Astrocyte (in vitro differentiated cells and primary cell): ENCODE results near the gene SHCBP1. TPM values are rescaled to one million over a fixed set of nuclear protein-coding genes. Genes with fewer than 3 reads are reported as not detected.
A peak's percentile ranks its signal among the peaks of the same experiment; 100 is the strongest.
"Not testable (repeated sequence)": the region's sequence is repeated elsewhere in the genome, so short reads cannot be mapped to it uniquely, and the experiment has no call there.

ENCODE experiments used
- DNase-seq: peaks from one replicate; pipeline ENCODE4 v3.0.0-alpha.2; 2010; ENCODE audit warnings: low read depth
- FAIRE-seq: peaks from 2 replicates; lab custom pipeline; 2011; peaks lifted over from hg19 to GRCh38; lab: Jason Lieb, UNC
- H2AFZ ChIP-seq: 2 replicates; pipeline ENCODE4 v1.6.0; 2012; ENCODE audit warnings: low read depth, low read length, inconsistent platforms
- H3K27ac ChIP-seq: 2 replicates; pipeline ENCODE4 v1.5.1; 2011; ENCODE audit warnings: low read depth, low read length, inconsistent platforms
- H3K27me3 ChIP-seq: 2 replicates; pipeline ENCODE4 v1.6.0; 2011; ENCODE audit warnings: low read length, inconsistent platforms; ENCODE audit not compliant: insufficient read depth
- H3K36me3 ChIP-seq: 2 replicates; pipeline ENCODE4 v1.5.1; 2011; ENCODE audit warnings: low read length, inconsistent platforms; ENCODE audit not compliant: insufficient read depth
- H3K4me1 ChIP-seq: 2 replicates; pipeline ENCODE4 v1.5.1; 2011; ENCODE audit warnings: low read length, inconsistent platforms; ENCODE audit not compliant: insufficient read depth
- H3K4me2 ChIP-seq: 2 replicates; pipeline ENCODE4 v1.6.0; 2012; ENCODE audit warnings: low read length, inconsistent platforms
- H3K4me3 ChIP-seq: 2 replicates; pipeline ENCODE4 v1.5.1; 2011; ENCODE audit warnings: low read depth, mild to moderate bottlenecking, low read length, inconsistent platforms; ENCODE audit not compliant: insufficient read depth
- H3K79me2 ChIP-seq: 2 replicates; pipeline ENCODE4 v1.6.0; 2012; ENCODE audit warnings: mild to moderate bottlenecking, low read length, inconsistent platforms; ENCODE audit not compliant: insufficient read depth
- H3K9ac ChIP-seq: 2 replicates; pipeline ENCODE4 v1.6.0; 2012; ENCODE audit warnings: mild to moderate bottlenecking, low read length, inconsistent platforms
- H3K9me3 ChIP-seq: 2 replicates; pipeline ENCODE4 v1.5.1; 2012; ENCODE audit warnings: low read depth, mild to moderate bottlenecking, low read length, inconsistent platforms; ENCODE audit not compliant: insufficient read depth
- H4K20me1 ChIP-seq: 2 replicates; pipeline ENCODE4 v1.6.0; 2012; ENCODE audit warnings: low read length, inconsistent platforms; ENCODE audit not compliant: insufficient read depth
- H3K27ac Mint-ChIP-seq: one replicate; pipeline ENCODE4 v1.8.0; 2021; ENCODE audit warnings: mild to moderate bottlenecking, mixed read lengths; ENCODE audit not compliant: unreplicated experiment
- H3K27me3 Mint-ChIP-seq: one replicate; pipeline ENCODE4 v1.8.0; 2021; ENCODE audit warnings: low read depth, mixed read lengths; ENCODE audit not compliant: unreplicated experiment
- H3K36me3 Mint-ChIP-seq: one replicate; pipeline ENCODE4 v1.8.0; 2021; ENCODE audit warnings: low read depth, mixed read lengths; ENCODE audit not compliant: unreplicated experiment
- H3K4me1 Mint-ChIP-seq: one replicate; pipeline ENCODE4 v1.8.0; 2021; ENCODE audit warnings: low read depth, mixed read lengths; ENCODE audit not compliant: unreplicated experiment
- H3K4me3 Mint-ChIP-seq: one replicate; pipeline ENCODE4 v1.8.0; 2021; ENCODE audit warnings: mild to moderate bottlenecking, moderate library complexity, mixed read lengths; ENCODE audit not compliant: unreplicated experiment
- H3K9me3 Mint-ChIP-seq: one replicate; pipeline ENCODE4 v1.8.0; 2021; ENCODE audit warnings: mild to moderate bottlenecking, mixed read lengths; ENCODE audit not compliant: unreplicated experiment
- CTCF ChIP-seq: IDR thresholded peaks from 2 replicates; pipeline ENCODE4 v1.5.1; 2011; ENCODE audit warnings: low read depth, mild to moderate bottlenecking, inconsistent platforms, low read length, moderate library complexity; ENCODE audit not compliant: insufficient read depth
- EZH2 ChIP-seq: IDR thresholded peaks from 2 replicates; pipeline ENCODE4 v1.6.1; 2012; ENCODE audit warnings: mild to moderate bottlenecking, low read length, inconsistent platforms; ENCODE audit not compliant: insufficient read depth
- total RNA-seq: library from RNA; stranded (reverse); gene quantifications from 2 replicates; pipeline ENCODE4 v1.2.1, GENCODE V29; 2021

The SHCBP1 gene
- total RNA-seq, 1 donor from 2014 or later: 3.4 TPM

GRCh38 chr16:46555951-46556350, 65.2 kb downstream of the SHCBP1 start:
- peaks cover 15% of the 10 kb centered on the region for H3K4me1 Mint-ChIP-seq
- no peak for DNase-seq
- TF ChIP-seq EZH2: no peak
- TF ChIP-seq CTCF: no peak
- H3K9me3 ChIP-seq: no peaks in the 10 kb centered on the region
- no peak overlapping the region for H3K9ac ChIP-seq
- H3K4me3 ChIP-seq: no peak overlapping the region
- no peak overlapping the region for H3K4me2 ChIP-seq
- H3K9me3 Mint-ChIP-seq: no peaks in the 10 kb centered on the region
- FAIRE-seq: peak; percentile 23
- no peaks in the 10 kb centered on the region for H3K79me2 ChIP-seq
- H2AFZ ChIP-seq: no peak overlapping the region
- H3K27me3 Mint-ChIP-seq: peaks cover 6% of the 10 kb centered on the region
- H4K20me1 ChIP-seq: no peaks in the 10 kb centered on the region
- H3K27ac ChIP-seq: no peak overlapping the region
- no peaks in the 10 kb centered on the region for H3K36me3 Mint-ChIP-seq
- H3K4me1 ChIP-seq: no peaks in the 10 kb centered on the region
- no peak overlapping the region for H3K27ac Mint-ChIP-seq
- no peaks in the 10 kb centered on the region for H3K27me3 ChIP-seq
- H3K4me3 Mint-ChIP-seq: no peak overlapping the region
- no peaks in the 10 kb centered on the region for H3K36me3 ChIP-seq

- H3K4me3 ChIP-seq, H3K9ac ChIP-seq, H3K4me3 Mint-ChIP-seq, H3K79me2 ChIP-seq, H3K36me3 Mint-ChIP-seq, H4K20me1 ChIP-seq, H3K9me3 ChIP-seq, H3K27me3 ChIP-seq, H3K4me1 ChIP-seq, H3K9me3 Mint-ChIP-seq, H3K27ac Mint-ChIP-seq, H3K36me3 ChIP-seq, H3K27ac ChIP-seq: not testable (repeated sequence)
- peak; percentile 73 for TF ChIP-seq CTCF
- DNase-seq (peak; percentile 46), FAIRE-seq (peak; percentile 87)
- peak overlapping the region; percentile 76 for H2AFZ ChIP-seq
- H3K27me3 Mint-ChIP-seq: peaks cover 12% of the 10 kb centered on the region
- H3K4me2 ChIP-seq: peak overlapping the region; percentile 78
- peaks cover 15% of the 10 kb centered on the region for H3K4me1 Mint-ChIP-seq
Measured at GRCh38 chr16:46554435-46554834, 66.7 kb downstream of the SHCBP1 start.

- H3K27ac Mint-ChIP-seq: no peak overlapping the region
- Histone ChIP-seq H4K20me1 (no peaks in the 10 kb centered on the region), H3K36me3 (no peaks in the 10 kb centered on the region), H3K4me1 (no peaks in the 10 kb centered on the region), H3K9me3 (no peaks in the 10 kb centered on the region), H3K9ac (no peak overlapping the region), H3K27ac (no peak overlapping the region), H3K4me3 (no peak overlapping the region), H3K27me3 (no peaks in the 10 kb centered on the region), H2AFZ (no peak overlapping the region), H3K4me2 (no peak overlapping the region), H3K79me2 (no peaks in the 10 kb centered on the region)
- TF ChIP-seq EZH2 (no peak), CTCF (no peak)
- no peak for DNase-seq
- peaks cover 14% of the 10 kb centered on the region for H3K27me3 Mint-ChIP-seq
- H3K36me3 Mint-ChIP-seq: no peaks in the 10 kb centered on the region
- H3K9me3 Mint-ChIP-seq: no peaks in the 10 kb centered on the region
- no peak for FAIRE-seq
- H3K4me3 Mint-ChIP-seq: no peak overlapping the region
- H3K4me1 Mint-ChIP-seq: no peaks in the 10 kb centered on the region
Measured at GRCh38 chr16:46549477-46549876, 71.7 kb downstream of the SHCBP1 start.

Other genes with a start within 250 kb of the SHCBP1 start
- 135 and 137 TPM in 2 replicates for gene VPS35, start 67.8 kb upstream of the SHCBP1 start, total RNA-seq
- gene ORC6, start 68.3 kb upstream of the SHCBP1 start, total RNA-seq: 11.4 and 16.9 TPM in 2 replicates
- 0.82 and 1.3 TPM in 2 replicates for gene MYLK3, start 127.0 kb upstream of the SHCBP1 start, total RNA-seq
- gene C16orf87, start 209.8 kb upstream of the SHCBP1 start, total RNA-seq: 20.5 and 25.0 TPM in 2 replicates